ENCODE measurements around the gene CCDC196. TPM values are rescaled to one million over a fixed set of nuclear protein-coding genes. Genes with fewer than 3 reads are reported as not detected.

CCDC196 gene
- total RNA-seq, 4 donors from 2014 or later = not detected

GRCh38 chr14:66482873-66483272 lies 3.3 kb upstream of the CCDC196 start:
- no peak overlapping the region for H3K27ac ChIP-seq
- intact Hi-C loops (cut with DNase I) = no loop called here
- H3K27me3 ChIP-seq = no peaks in the 10 kb centered on the region
- H3K4me1 ChIP-seq = peaks cover 0 to 6% (median 0%) of the 10 kb centered on the region in 3 donors
- no peaks in the 10 kb centered on the region for H3K36me3 ChIP-seq
- no peaks in the 10 kb centered on the region for H3K9me3 ChIP-seq
- DNase-seq = no peak
- 59 to 69% methylated on average over 2 of the region's 2 CpGs for WGBS, 2 donors
- H3K4me3 ChIP-seq = no peak overlapping the region
- TF ChIP-seq POLR2A (IDR thresholded peaks at IDR 0.05) (no peak), CTCF (IDR thresholded peaks at IDR 0.05) (no peak)

- TF ChIP-seq POLR2A (IDR thresholded peaks at IDR 0.05) = no peak
- intact Hi-C loops (cut with DNase I) = no loop called here
Observed at GRCh38 chr14:66483322-66483721, 2.8 kb upstream of the CCDC196 start.

GRCh38 chr14:66485029-66485428 lies 1.1 kb upstream of the CCDC196 start:
- intact Hi-C loops (cut with DNase I) = no loop called here
- no peak overlapping the region for H3K4me3 ChIP-seq
- H3K9me3 ChIP-seq = no peaks in the 10 kb centered on the region
- peaks cover 0 to 6% (median 0%) of the 10 kb centered on the region in 3 donors for H3K4me1 ChIP-seq
- H3K36me3 ChIP-seq = no peaks in the 10 kb centered on the region
- WGBS, 2 donors = 65 to 78% methylated on average over 3 of the region's 3 CpGs
- no peak for TF ChIP-seq CTCF (IDR thresholded peaks at IDR 0.05)
- TF ChIP-seq POLR2A (IDR thresholded peaks at IDR 0.05) = no peak
- no peak overlapping the region for H3K27ac ChIP-seq
- no peak for DNase-seq
- no peaks in the 10 kb centered on the region for H3K27me3 ChIP-seq

More at GRCh38 chr14:66483322-66483721, 2.8 kb upstream of the CCDC196 start:
- no peak overlapping the region for H3K4me3 ChIP-seq
- 16 to 23% methylated on average over 1 of the region's 1 CpG for WGBS, 2 donors
- no peak overlapping the region for H3K27ac ChIP-seq
- peaks cover 0 to 6% (median 0%) of the 10 kb centered on the region in 3 donors for H3K4me1 ChIP-seq
- H3K9me3 ChIP-seq = no peaks in the 10 kb centered on the region
- H3K27me3 ChIP-seq = no peaks in the 10 kb centered on the region
- H3K36me3 ChIP-seq = no peaks in the 10 kb centered on the region
- DNase-seq = no peak

GRCh38 chr14:66487164-66487563 lies 993 bp downstream of the CCDC196 start:
- TF ChIP-seq CTCF (IDR thresholded peaks at IDR 0.05) (no peak), POLR2A (IDR thresholded peaks at IDR 0.05) (no peak)
- no peaks in the 10 kb centered on the region for H3K9me3 ChIP-seq
- H3K36me3 ChIP-seq = no peaks in the 10 kb centered on the region
- no peak for DNase-seq
- 64 to 65% methylated on average over 2 of the region's 2 CpGs for WGBS, 2 donors
- H3K27ac ChIP-seq = no peak overlapping the region
- no peaks in the 10 kb centered on the region for H3K27me3 ChIP-seq
- H3K4me1 ChIP-seq = peaks cover 0 to 6% (median 0%) of the 10 kb centered on the region in 3 donors
- intact Hi-C loops (cut with DNase I) = no loop called here
- H3K4me3 ChIP-seq = no peak overlapping the region

- no peaks in the 10 kb centered on the region for H3K9me3 ChIP-seq
- H3K4me3 ChIP-seq = no peak overlapping the region
- TF ChIP-seq CTCF (IDR thresholded peaks at IDR 0.05) (no peak), POLR2A (IDR thresholded peaks at IDR 0.05) (no peak)
- intact Hi-C loops (cut with DNase I) = no loop called here
- H3K27me3 ChIP-seq = no peaks in the 10 kb centered on the region
- no peak overlapping the region for H3K27ac ChIP-seq
- H3K36me3 ChIP-seq = no peaks in the 10 kb centered on the region
- no peaks in the 10 kb centered on the region for H3K4me1 ChIP-seq
- WGBS, 2 donors = 67 to 74% methylated on average over 3 of the region's 3 CpGs
- DNase-seq = no peak
Observed at GRCh38 chr14:66490143-66491111, 4.3 kb downstream of the CCDC196 start.
